SIG-M5 treated with dmso at 0.1 percent for 504 hours (cell line): ENCODE measurements around the gene RBM12.

Source experiments
- DNase-seq: peaks from one replicate; lab custom pipeline; 2025; ENCODE audit not compliant: unreplicated experiment; lab: John Stamatoyannopoulos, UW

RBM12 gene

DNA sequence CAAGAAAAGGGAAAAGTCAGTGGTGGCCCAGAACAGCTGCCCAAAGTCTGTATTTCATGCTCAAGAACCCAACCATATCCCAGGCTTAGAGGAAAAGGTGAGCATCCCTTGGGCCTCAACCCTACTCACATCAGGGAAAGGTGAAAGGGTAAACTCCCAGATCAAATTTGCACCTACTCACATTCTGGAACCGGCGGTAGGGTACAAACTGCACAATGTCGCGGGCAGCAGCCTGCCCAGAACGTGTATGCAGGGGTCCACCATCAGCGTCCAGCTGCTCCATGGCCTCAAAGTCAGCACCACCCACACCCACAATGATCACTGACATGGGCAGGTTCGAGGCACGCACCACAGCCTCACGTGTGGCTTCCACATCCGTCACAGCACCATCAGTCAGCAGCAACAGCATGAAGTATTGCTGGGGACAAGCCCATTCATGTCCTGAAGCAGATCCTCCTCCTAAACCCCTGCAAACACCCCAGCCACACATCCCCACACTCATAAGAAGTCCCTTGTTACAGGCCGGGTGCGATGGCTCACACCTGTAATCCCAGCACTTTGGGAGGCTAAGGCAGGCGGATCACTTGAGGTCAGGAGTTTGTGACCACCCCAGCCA, 38.2 kb downstream of the RBM12 start:
- DNase-seq: no peak

- DNase-seq: no peak
Measured at GRCh38 chr20:35625584-35626385, 38.9 kb downstream of the RBM12 start.

DNA sequence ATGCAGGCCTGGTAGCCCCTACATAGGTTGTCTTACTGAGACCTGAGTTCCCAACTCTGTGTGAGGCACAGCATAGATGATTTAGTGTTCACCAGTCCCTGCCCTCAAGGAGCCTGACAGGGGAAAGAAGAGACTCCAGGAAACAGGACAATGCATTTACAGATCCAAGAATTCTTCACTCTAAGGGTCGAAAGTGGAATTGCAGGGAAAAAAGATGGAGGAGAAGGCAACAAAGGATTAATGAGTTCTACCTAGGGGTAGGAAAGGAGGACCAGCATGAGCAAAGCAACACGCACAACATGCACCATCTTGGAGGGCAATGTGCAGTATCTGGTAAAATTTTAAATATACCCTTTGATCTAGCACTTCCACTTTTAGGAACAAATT, 43.1 kb downstream of the RBM12 start:
- DNase-seq: no peak

DNA sequence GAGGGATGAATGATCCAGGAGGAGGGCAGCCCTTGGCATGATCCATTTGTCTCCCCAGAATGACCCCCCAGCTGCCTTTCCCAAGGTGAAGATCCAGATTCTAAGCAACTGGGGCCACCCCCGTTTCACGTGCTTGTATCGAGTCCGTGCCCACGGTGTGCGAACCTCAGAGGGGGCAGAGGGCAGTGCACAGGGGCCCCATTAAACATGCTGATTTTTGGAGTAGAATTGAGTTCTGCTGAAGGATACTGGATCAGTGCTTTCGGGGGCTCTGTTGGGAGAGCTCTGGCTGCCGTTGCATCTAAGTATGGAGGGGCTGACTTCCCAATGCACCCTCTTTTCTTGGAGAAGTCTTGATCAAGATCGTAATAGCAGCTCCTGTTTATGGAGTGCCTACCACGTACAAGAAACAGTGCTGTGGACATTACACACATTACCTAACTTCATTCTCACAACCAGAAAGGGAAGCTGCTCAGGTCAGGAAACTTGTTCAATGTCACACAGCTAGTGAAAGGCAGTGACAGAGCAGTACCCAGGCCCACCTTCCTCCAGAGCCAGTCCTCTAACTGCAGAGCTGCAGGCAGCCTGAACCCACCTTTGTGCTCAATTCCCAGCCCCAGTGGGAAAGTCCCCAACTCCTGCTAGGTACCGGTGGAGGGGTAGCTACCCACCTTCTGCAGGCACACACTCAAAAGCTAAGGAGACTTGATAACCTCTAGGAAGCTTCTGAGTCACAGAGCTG, 43.7 kb downstream of the RBM12 start:
- no peak for DNase-seq

GRCh38 chr20:35619196-35620095, 45.3 kb downstream of the RBM12 start:
- peak; percentile 67 for DNase-seq

DNA sequence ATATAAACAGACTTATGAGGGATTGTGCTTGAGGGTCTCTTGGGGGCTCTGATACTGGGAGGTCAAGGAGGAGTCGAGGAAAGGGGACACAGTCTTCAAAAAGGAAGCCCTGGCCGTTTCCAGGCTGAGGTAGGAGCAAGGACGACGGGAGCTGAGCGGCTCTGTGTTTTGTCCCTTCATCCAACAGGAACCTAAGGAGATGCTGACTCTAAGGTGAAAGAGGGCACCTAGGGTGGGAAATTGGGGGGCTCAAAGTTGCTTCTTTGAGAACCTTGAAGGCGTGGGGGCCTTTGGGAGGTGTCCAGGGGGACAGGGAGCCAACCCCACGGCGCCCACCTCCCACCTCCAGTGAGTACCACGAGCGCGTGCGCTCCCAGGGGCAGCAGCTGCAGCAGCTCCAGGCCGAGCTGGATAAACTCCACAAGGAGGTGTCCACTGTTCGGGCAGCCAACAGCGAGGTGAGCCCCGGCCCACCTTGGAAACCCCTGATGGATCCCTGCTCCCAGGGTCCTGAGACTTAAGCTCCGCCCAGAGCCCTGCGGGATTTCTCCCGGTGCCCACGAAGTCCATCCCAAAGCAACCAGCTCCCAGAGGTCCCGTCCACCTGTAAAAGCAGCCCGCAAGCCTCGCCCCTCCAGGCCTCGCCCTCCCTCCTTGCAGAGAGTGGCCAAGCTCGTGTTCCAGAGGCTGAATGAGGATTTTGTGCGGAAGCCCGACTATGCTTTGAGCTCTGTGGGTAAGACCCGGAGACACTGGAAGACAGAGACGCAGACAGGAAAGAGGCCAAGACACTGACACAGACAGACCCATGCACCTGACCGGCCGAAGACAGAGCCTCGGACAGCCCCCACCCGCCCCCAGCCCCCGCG, 46.2 kb downstream of the RBM12 start:
- no peak for DNase-seq

DNA sequence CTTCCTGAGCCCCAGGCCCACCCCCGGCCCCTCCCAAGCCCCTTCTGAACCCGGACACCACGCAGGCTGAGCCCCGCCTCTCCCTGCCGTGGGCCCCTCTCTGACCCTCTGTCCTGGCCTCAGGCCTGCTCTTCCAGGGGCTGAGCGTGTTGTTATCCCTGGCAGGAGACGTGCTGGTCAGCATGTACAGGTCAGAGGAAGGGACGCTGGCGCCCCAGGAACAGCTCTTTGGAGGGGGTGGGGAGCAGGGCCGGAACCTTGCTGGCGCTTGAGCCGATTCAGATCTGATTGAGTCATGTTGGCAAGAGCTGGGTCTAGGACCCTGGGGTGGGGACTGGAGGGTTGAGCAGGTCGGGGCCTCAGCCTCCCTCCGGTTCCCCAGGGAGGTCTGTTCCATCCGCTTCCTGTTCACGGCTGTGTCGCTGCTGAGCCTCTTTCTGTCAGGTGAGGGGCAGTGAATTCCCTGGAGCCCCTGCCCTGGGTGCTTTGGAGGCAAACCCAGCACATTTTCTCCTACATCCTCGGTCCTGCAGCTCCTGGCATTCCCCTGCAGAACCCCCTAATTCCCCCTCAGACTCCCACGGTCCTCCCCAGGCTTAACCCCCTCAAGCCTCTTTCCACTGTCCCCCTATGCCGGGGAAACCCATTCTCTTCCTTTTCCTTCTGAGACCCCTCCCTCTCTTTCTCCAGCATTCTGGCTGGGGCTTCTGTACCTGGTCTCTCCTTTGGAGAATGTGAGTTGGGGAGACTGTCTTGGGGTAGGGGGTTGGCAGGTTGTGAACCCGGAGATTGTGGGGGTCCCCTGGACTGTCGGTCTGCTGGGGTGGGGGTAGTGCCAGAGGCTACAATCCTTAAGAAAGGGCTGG, 47.1 kb downstream of the RBM12 start:
- DNase-seq: peak; percentile 32

DNA sequence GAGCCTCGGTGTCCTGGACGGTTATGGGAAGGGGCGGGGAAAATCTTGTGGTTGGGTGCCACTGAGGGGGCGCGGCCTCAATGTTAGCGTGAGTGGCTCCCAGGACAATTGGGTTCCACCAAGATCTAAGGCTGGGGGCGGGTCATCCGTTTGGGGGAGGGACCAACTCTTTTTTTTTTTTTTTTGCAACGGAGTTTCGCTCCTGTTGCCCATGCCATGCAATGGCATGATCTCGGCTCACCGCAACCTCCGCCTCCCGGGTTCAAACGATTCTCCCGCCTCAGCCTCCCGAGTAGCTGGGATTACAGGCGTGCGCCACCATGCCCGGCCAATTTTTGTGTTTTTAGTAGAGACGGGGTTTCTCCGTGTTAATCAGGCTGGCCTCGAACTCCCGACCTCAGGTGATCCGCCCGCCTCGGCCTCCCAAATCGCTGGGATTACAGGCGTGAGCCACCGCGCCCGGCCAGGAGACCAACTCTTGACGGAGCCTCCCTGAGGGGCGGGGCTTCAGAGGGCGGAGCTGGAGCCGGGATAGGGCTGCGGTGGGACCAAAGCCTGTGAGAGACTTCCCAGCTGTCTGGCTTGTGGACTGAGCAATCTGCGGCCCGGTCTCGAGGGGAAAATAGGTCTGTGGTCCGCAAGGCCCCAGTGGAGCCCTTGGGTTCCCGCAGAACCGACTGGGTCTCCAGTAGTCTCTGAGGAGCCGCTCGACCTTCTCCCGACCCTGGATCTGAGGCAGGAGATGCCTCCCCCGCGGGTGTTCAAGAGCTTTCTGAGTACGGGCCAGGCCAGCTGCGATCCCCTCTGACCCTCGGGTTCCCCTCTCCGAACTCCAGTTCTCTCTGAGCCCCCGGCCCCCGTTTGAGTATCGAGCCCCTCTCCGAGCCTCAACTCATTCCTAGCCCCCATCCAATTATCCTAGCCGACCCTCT, 48.0 kb downstream of the RBM12 start:
- DNase-seq: peak; percentile 38

DNA sequence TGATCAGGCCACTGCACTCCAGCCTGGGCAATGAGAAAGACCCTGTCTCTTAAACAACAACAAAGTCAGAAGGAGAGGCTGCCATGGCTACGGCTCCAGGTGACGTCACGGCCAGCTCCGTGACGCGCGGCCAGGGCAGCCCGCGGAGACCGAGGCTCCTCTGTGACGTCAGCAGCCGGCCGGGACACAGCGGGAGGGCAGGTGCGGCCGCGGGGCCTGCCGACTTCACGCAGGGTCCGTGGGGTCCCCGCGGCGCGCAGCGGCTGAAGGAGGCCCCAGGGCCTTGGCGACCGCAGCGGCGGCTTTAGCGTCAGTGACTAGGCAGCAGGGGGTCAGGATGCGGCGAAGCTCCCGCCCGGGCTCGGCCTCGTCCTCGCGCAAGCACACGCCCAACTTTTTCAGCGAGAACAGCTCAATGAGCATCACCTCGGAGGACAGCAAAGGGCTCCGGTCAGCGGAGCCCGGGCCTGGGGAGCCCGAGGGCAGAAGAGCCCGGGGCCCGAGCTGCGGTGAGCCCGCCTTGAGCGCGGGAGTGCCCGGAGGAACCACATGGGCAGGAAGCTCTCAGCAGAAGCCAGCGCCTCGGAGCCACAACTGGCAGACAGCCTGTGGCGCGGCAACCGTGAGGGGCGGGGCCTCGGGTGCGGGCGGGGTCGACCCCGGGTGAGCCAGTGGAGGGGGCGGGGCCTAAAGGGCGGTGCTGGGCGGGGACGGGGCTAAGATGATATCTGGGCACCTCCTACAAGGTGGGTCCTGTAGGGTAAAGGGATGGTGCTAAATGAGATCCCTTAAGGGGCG, 48.8 kb downstream of the RBM12 start, which contains the start of gene SPAG4:
Gene SPAG4 (plus strand): TSS at position 163 of the 798 bp plus-strand sequence. CDS start 175 bp downstream, at position 338.
- peak; percentile 99 for DNase-seq

DNA sequence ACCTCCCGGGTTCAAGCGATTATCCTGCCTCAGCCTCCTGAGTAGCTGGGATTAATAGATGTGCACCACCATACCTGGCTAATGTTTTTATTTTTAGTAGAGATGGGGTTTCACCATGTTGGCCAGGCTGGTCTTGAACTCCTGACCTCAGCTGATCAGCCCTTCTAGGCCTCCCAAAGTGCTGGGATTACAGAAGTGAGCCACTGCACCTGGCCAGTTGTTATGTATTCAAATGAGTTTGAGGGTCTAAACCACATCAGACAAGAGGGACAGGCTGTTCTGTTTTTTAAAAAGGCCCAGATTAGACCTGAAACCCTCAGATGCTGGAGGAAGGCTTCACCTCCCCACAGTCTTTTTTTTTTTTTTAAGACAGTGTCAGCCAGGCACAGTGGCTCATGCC, 53.2 kb downstream of the RBM12 start:
- no peak for DNase-seq

- DNase-seq: no peak
Measured at GRCh38 chr20:35610833-35611427, 53.8 kb downstream of the RBM12 start.

DNA sequence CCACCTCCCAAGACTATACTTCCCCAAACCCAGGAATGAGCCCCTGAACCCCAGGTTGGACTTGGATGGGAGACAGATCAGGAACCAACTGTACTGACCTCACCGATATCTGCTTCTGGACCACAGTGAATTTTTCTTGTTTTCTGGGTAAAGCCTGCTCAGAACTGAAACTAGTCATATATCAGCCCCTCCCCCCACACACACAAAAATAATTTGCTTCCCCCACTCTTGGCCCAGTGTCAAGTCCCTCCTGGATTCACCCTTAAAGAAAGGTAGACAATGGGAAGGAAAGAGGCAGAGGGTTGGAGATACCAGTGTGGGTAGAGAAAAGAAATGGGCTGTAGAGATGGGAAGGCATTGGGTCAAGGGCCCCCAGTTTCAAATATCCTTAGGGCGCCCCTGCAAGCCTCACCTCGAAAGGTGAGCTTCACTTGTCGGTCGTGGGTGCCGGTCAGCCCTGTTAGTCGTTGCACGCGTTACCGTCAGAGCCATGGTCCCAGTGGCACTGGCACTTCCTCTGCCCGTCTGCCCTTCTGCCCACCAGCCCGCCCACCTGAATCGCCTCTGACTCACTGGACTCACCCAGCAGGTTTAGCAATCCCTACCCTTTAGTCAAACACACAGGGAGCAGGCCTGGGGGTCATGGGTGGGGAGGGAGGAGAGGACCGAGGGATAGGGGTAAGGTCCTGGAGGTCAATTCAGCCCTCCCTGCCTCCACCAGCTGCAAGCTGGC, 57.5 kb downstream of the RBM12 start:
- no peak for DNase-seq

- DNase-seq: no peak
Measured at GRCh38 chr20:35606127-35606526, 58.6 kb downstream of the RBM12 start.

DNA sequence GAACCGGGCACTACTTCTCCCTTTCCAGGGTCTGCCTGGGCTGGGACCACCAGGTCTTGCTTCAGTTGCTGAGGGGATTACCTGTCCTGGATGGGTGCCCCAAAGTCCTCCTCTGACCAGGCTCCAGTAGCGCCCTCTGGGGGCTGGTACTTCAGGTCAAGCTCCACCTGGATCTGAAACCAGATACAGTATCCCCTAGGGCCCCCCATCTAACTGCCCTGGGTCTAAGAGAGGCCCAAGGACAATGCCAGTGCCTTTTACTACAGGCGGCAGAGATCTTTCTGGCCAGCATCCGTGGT, 60.3 kb downstream of the RBM12 start:
- no peak for DNase-seq

GRCh38 chr20:35603695-35604448, 60.8 kb downstream of the RBM12 start:
- DNase-seq: no peak
